ENCODE measurements around the gene GPATCH3. TPM values are rescaled to one million over a fixed set of nuclear protein-coding genes. Genes with fewer than 3 reads are reported as not detected.

The GPATCH3 gene
- total RNA-seq, 1 experiment from 2014 or later, result 14.8 TPM

DNA sequence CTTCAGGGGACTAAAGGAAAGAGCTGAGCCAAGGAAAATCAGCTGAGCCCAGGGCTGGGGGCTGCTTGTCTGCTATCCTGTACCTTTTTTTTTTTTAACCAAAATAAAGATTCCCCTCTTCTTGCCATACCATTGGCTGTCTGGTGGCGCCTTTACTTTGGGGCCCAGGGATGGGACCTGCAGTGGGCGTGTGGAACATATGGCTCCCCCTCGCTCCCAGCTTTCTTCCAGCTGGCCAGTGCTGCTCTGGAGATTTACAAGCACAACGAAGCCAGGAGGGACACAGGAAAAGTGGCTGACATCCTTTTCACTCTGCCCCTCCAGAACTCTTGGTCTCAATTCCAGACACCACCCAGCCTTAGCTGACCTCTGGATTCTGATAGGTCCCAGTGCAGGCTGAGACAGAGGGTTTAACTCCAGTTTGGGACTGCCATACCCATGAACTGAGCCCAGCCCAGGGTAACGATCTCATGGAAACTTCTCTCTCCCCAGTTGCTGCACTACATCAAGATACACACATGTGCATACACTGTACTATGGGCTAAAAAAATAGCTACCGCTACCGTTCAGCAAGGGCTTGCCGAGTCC, 42.7 kb downstream of the GPATCH3 start:
- intact Hi-C loops (cut with micrococcal nuclease), result no loop called here
- CTCF ChIA-PET, result interaction anchor here (1.1 to 1.9 kb wide), 2 partner anchors 11 to 255 kb away, joined by 3 to 6 read pairs; no protein-coding TSS in a partner anchor
- peaks cover 2 to 16% of the 10 kb centered on the region in 2 experiments; a peak in 2 of 4 replicates for H3K36me3 ChIP-seq (ENCODE audit: control insufficient read depth in 1 of 2, insufficient read depth in 2 of 2, low read length in 2 of 2)
- H3K9me3 ChIP-seq (ENCODE audit: control insufficient read depth in 1 of 2, insufficient read depth in 1 of 2, low read depth in 1 of 2, low read length in 2 of 2), result no peaks in the 10 kb centered on the region
- peaks cover 44 to 89% of the 10 kb centered on the region in 2 experiments for H3K4me1 ChIP-seq (ENCODE audit: control insufficient read depth in 1 of 2, insufficient read depth in 2 of 2, low read length in 2 of 2)
- TF ChIP-seq RAD21 (IDR thresholded peaks at IDR 0.05; ENCODE audit: low read depth) (no peak), JUND (IDR thresholded peaks at IDR 0.05) (no peak), SRF (IDR thresholded peaks at IDR 0.05; ENCODE audit: low read depth) (no peak), EZH2 (IDR thresholded peaks at IDR 0.05) (no peak), CEBPB (IDR thresholded peaks at IDR 0.05; ENCODE audit: low read depth) (no peak), SP1 (IDR thresholded peaks at IDR 0.05; ENCODE audit: low read depth) (no peak), EZH2phosphoT487 (IDR thresholded peaks at IDR 0.05; ENCODE audit: borderline replicate concordance) (no peak), EGR1 (IDR thresholded peaks at IDR 0.05; ENCODE audit: low read depth) (no peak), CBX3 (IDR thresholded peaks at IDR 0.05; ENCODE audit: low read depth) (no peak), FOSL1 (IDR thresholded peaks at IDR 0.05; ENCODE audit: low read depth) (no peak), YY1 (IDR thresholded peaks at IDR 0.05; ENCODE audit: extremely low read depth, insufficient replicate concordance, low read depth, low read length) (no peak), SIN3A (IDR thresholded peaks at IDR 0.05; ENCODE audit: low read depth) (no peak), ZNF274 (IDR thresholded peaks at IDR 0.05; ENCODE audit: low read depth, low read length) (no peak), TCF7L2 (IDR thresholded peaks at IDR 0.05; ENCODE audit: borderline replicate concordance, extremely low read depth, insufficient read depth, insufficient read length) (no peak), ZFX (IDR thresholded peaks at IDR 0.05) (no peak)
- TF ChIP-seq, protein P1, sequence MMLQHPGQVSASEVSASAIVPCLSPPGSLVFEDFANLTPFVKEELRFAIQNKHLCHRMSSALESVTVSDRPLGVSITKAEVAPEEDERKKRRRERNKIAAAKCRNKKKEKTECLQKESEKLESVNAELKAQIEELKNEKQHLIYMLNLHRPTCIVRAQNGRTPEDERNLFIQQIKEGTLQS (IDR thresholded peaks at IDR 0.05), result no peak
- TF ChIP-seq, protein P2, sequence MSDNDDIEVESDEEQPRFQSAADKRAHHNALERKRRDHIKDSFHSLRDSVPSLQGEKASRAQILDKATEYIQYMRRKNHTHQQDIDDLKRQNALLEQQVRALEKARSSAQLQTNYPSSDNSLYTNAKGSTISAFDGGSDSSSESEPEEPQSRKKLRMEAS (IDR thresholded peaks at IDR 0.05), result no peak
- TF ChIP-seq, protein P3, sequence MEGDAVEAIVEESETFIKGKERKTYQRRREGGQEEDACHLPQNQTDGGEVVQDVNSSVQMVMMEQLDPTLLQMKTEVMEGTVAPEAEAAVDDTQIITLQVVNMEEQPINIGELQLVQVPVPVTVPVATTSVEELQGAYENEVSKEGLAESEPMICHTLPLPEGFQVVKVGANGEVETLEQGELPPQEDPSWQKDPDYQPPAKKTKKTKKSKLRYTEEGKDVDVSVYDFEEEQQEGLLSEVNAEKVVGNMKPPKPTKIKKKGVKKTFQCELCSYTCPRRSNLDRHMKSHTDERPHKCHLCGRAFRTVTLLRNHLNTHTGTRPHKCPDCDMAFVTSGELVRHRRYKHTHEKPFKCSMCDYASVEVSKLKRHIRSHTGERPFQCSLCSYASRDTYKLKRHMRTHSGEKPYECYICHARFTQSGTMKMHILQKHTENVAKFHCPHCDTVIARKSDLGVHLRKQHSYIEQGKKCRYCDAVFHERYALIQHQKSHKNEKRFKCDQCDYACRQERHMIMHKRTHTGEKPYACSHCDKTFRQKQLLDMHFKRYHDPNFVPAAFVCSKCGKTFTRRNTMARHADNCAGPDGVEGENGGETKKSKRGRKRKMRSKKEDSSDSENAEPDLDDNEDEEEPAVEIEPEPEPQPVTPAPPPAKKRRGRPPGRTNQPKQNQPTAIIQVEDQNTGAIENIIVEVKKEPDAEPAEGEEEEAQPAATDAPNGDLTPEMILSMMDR (IDR thresholded peaks at IDR 0.05 in 2 of 3, conservative IDR thresholded peaks at IDR 0.05 in 1 of 3; ENCODE audit: borderline replicate concordance in 1 of 3, insufficient read depth in 1 of 3, low read depth in 2 of 3, low read length in 2 of 3), result no peak
- TF ChIP-seq, protein P4, sequence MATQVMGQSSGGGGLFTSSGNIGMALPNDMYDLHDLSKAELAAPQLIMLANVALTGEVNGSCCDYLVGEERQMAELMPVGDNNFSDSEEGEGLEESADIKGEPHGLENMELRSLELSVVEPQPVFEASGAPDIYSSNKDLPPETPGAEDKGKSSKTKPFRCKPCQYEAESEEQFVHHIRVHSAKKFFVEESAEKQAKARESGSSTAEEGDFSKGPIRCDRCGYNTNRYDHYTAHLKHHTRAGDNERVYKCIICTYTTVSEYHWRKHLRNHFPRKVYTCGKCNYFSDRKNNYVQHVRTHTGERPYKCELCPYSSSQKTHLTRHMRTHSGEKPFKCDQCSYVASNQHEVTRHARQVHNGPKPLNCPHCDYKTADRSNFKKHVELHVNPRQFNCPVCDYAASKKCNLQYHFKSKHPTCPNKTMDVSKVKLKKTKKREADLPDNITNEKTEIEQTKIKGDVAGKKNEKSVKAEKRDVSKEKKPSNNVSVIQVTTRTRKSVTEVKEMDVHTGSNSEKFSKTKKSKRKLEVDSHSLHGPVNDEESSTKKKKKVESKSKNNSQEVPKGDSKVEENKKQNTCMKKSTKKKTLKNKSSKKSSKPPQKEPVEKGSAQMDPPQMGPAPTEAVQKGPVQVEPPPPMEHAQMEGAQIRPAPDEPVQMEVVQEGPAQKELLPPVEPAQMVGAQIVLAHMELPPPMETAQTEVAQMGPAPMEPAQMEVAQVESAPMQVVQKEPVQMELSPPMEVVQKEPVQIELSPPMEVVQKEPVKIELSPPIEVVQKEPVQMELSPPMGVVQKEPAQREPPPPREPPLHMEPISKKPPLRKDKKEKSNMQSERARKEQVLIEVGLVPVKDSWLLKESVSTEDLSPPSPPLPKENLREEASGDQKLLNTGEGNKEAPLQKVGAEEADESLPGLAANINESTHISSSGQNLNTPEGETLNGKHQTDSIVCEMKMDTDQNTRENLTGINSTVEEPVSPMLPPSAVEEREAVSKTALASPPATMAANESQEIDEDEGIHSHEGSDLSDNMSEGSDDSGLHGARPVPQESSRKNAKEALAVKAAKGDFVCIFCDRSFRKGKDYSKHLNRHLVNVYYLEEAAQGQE (IDR thresholded peaks at IDR 0.05; ENCODE audit: low read depth), result no peak
- TF ChIP-seq, protein P5, sequence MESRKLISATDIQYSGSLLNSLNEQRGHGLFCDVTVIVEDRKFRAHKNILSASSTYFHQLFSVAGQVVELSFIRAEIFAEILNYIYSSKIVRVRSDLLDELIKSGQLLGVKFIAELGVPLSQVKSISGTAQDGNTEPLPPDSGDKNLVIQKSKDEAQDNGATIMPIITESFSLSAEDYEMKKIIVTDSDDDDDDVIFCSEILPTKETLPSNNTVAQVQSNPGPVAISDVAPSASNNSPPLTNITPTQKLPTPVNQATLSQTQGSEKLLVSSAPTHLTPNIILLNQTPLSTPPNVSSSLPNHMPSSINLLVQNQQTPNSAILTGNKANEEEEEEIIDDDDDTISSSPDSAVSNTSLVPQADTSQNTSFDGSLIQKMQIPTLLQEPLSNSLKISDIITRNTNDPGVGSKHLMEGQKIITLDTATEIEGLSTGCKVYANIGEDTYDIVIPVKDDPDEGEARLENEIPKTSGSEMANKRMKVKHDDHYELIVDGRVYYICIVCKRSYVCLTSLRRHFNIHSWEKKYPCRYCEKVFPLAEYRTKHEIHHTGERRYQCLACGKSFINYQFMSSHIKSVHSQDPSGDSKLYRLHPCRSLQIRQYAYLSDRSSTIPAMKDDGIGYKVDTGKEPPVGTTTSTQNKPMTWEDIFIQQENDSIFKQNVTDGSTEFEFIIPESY (IDR thresholded peaks at IDR 0.05; ENCODE audit: extremely low read depth, insufficient replicate concordance, low read length), result no peak
- no peaks in the 10 kb centered on the region for H3K27me3 ChIP-seq (ENCODE audit: insufficient read depth, low read length)
- DNase-seq (ENCODE audit: low read depth, low spot score), result no peak
- POLR2A ChIA-PET, result interaction anchor here (0.7 to 1.3 kb wide), 2 partner anchors 8 to 21 kb away, joined by 3 to 4 read pairs; no protein-coding TSS in a partner anchor
- no peaks in the 10 kb centered on the region for H3K9me2 ChIP-seq (ENCODE audit: insufficient read depth)
- no peaks in the 10 kb centered on the region for H4K20me1 ChIP-seq (ENCODE audit: insufficient read depth)
- no peak overlapping the region for H2AFZ ChIP-seq (ENCODE audit: low read depth, low read length, poor library complexity, severe bottlenecking)
- H3K27ac ChIP-seq (ENCODE audit: low read depth, low read length), result no peak overlapping the region
- no TSS peak for BruUV-seq (replicated peaks)
- H3K4me2 ChIP-seq (ENCODE audit: low read length), result no peak overlapping the region
- RAD21 ChIA-PET (ENCODE audit: low non-redundant PET in 1 of 2, low total read pairs in 2 of 2, uncharacterized antibody in 2 of 2, unreplicated experiment in 2 of 2), result no interaction called here
- no peaks in the 10 kb centered on the region for H3K79me2 ChIP-seq (ENCODE audit: insufficient read depth, low read length)
- H3K4me3 ChIP-seq (replicated peaks in 1 of 2; ENCODE audit: low read depth in 1 of 2, low read length in 2 of 2), result no peak overlapping the region
- ATAC-seq, result no peak
- H3K9ac ChIP-seq (ENCODE audit: low read length), result no peak overlapping the region

Measured in HCT116 (cell line).